Common myeloid progenitor, CD34-positive (primary cell): Measurements from ENCODE around the gene ELP6.
A peak's percentile ranks its signal among the peaks of the same experiment; 100 is the strongest.
"Not testable (repeated sequence)": the region's sequence is repeated elsewhere in the genome, so short reads cannot be mapped to it uniquely, and the experiment has no call there.

Experiments used
- CTCF ChIA-PET: fragments of 350-600 bp; sonication (Branson Sonifier 250); formaldehyde crosslinking; loops from one replicate; lab custom pipeline; 2021; ENCODE audit warnings: antibody characterized with exemption; lab: Charles Lee
- POLR2A ChIA-PET: fragments of 350-600 bp; sonication (Branson Sonifier 250); formaldehyde crosslinking; loops from one replicate; lab custom pipeline; 2021; ENCODE audit warnings: antibody characterized with exemption; lab: Charles Lee
- DNase-seq, 3 donors: peaks; one replicate each; pipeline versions ENCODE4 v3.0.0 to v3.0.0-alpha.2; 2013
- H3K27ac ChIP-seq, 2 experiments: 1 replicate in 1 of 2; 2 replicates in 1 of 2; pipeline ENCODE4 v1.7.0; 2013; ENCODE audit warnings: inconsistent platforms in 2 of 2, low read length in 2 of 2, mild to moderate bottlenecking in 2 of 2, low read depth in 1 of 2, moderate library complexity in 1 of 2; ENCODE audit not compliant: severe bottlenecking in 2 of 2, insufficient read depth in 1 of 2, poor library complexity in 1 of 2
- H3K27me3 ChIP-seq, 5 experiments: replicated peaks in 2 of 5; 1 replicate in 3 of 5; 2 replicates in 2 of 5; pipeline versions ENCODE4 v1.6.1 to v1.7.0; 2013; ENCODE audit warnings: low read length in 4 of 5, mild to moderate bottlenecking in 2 of 5, moderate library complexity in 2 of 5, inconsistent platforms in 1 of 5; ENCODE audit not compliant: insufficient read depth in 5 of 5, control insufficient read depth in 4 of 5
- H3K36me3 ChIP-seq, 4 experiments: 1 replicate in 2 of 4; 2 replicates in 2 of 4; pipeline versions ENCODE4 v1.6.1 to v1.7.0; 2013; ENCODE audit warnings: low read length in 3 of 4, control low read depth in 1 of 4, mild to moderate bottlenecking in 1 of 4; ENCODE audit not compliant: control insufficient read depth in 4 of 4, insufficient read depth in 4 of 4
- H3K4me1 ChIP-seq, 4 experiments: 1 replicate in 3 of 4; 2 replicates in 1 of 4; pipeline versions ENCODE4 v1.6.1 to v1.7.1; 2013; ENCODE audit warnings: low read length in 3 of 4, mild to moderate bottlenecking in 3 of 4, control low read depth in 1 of 4, inconsistent platforms in 1 of 4, moderate library complexity in 1 of 4; ENCODE audit not compliant: control insufficient read depth in 4 of 4, insufficient read depth in 4 of 4; ENCODE audit errors: control extremely low read depth in 1 of 4
- H3K4me3 ChIP-seq, 7 experiments: 1 replicate in 4 of 7; 2 replicates in 3 of 7; pipeline versions ENCODE4 v1.5.1 to v1.7.0; 2013; ENCODE audit warnings: mild to moderate bottlenecking in 7 of 7, low read length in 6 of 7, moderate library complexity in 6 of 7, inconsistent platforms in 2 of 7, low read depth in 2 of 7, control low read depth in 1 of 7; ENCODE audit not compliant: insufficient read depth in 4 of 7, control insufficient read depth in 1 of 7; ENCODE audit errors: extremely low read depth in 1 of 7
- H3K9me3 ChIP-seq, 5 experiments: 1 replicate in 4 of 5; 2 replicates in 1 of 5; pipeline versions ENCODE4 v1.6.1 to v1.7.1; 2013; ENCODE audit warnings: low read length in 4 of 5, mild to moderate bottlenecking in 2 of 5, inconsistent platforms in 1 of 5, low read depth in 1 of 5, moderate library complexity in 1 of 5; ENCODE audit not compliant: control insufficient read depth in 4 of 5, insufficient read depth in 2 of 5; ENCODE audit errors: control extremely low read depth in 1 of 5
- WGBS: methylation state at CpG from one replicate; pipeline ENCODE4 v1.1.5; 2013; ENCODE audit not compliant: insufficient coverage; 5-methylcytosine and 5-hydroxymethylcytosine counted together

ELP6 gene

DNA sequence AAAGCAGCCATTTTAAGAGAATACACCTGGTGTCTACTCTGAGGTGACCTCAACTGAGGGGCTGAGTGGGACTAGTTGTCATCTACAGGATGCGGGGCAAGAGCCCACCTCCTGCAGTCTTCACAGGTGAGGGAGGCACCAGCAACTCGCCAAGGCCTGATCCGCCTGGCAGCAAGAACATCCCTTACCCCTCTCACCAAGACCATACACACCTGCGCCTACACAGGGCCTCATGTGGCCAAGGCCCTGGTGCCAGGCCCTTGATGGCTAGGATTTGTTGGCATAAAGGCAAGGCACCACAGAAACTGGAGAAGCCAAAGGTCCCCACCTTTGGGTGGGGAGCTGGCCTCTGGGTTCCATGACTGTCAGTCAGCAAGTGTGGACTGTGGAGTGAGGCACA is 18.4 kb downstream of the ELP6 start:
- no peaks in the 10 kb centered on the region for H3K9me3 ChIP-seq
- no peak overlapping the region for H3K4me3 ChIP-seq
- peaks cover 18 to 47% (median 43%) of the 10 kb centered on the region in 4 experiments for H3K36me3 ChIP-seq
- no peaks in the 10 kb centered on the region for H3K4me1 ChIP-seq
- ChIA-PET CTCF (interaction anchor here (1.2 to 2.2 kb wide), 4 partner anchors 9 to 74 kb away, joined by 3 to 6 read pairs (median 5); partner anchors contain the start of gene SCAP), POLR2A (interaction anchor here (0.6 kb wide), 1 partner anchor 48 kb away, joined by 6 read pairs; no protein-coding TSS in a partner anchor)
- DNase-seq = no peak
- no peak overlapping the region for H3K27ac ChIP-seq
- WGBS = no CpG with 5 or more reads among the region's 4 CpGs
- H3K27me3 ChIP-seq = no peaks in the 10 kb centered on the region

GRCh38 chr3:47491777-47492176 is 21.7 kb downstream of the ELP6 start:
- ChIA-PET CTCF (no interaction called here), POLR2A (no interaction called here)
- H3K4me1 ChIP-seq = no peaks in the 10 kb centered on the region
- H3K9me3 ChIP-seq = no peaks in the 10 kb centered on the region
- whole genome bisulfite sequencing = 94% methylated on average over 10 of the region's 12 CpGs
- no peaks in the 10 kb centered on the region for H3K27me3 ChIP-seq
- peaks cover 14 to 29% (median 22%) of the 10 kb centered on the region in 4 experiments for H3K36me3 ChIP-seq
- no peak for DNase-seq
- no peak overlapping the region for H3K27ac ChIP-seq
- no peak overlapping the region for H3K4me3 ChIP-seq

- whole genome bisulfite sequencing = 87% methylated on average over 3 of the region's 3 CpGs
- no peaks in the 10 kb centered on the region for H3K27me3 ChIP-seq
- POLR2A ChIA-PET = no interaction called here
- CTCF ChIA-PET = interaction anchor here (0.6 kb wide), 1 partner anchor 14 kb away, joined by 3 read pairs; no protein-coding TSS in a partner anchor
- H3K9me3 ChIP-seq = no peaks in the 10 kb centered on the region
- H3K4me3 ChIP-seq = no peak overlapping the region
- no peak for DNase-seq
- H3K36me3 ChIP-seq = peaks cover 14 to 24% (median 19%) of the 10 kb centered on the region in 4 experiments
- H3K27ac ChIP-seq = no peak overlapping the region
- no peaks in the 10 kb centered on the region for H3K4me1 ChIP-seq
These were observed 22.3 kb downstream of the ELP6 start for GRCh38 chr3:47491186-47491585.

GRCh38 chr3:47487265-47487664 is 26.2 kb downstream of the ELP6 start:
- Histone ChIP-seq H3K4me3 (no peak overlapping the region), H3K9me3 (no peaks in the 10 kb centered on the region), H3K27me3 (no peaks in the 10 kb centered on the region), H3K4me1 (no peaks in the 10 kb centered on the region), H3K36me3 (peaks cover 0 to 10% (median 9%) of the 10 kb centered on the region in 4 experiments), H3K27ac (no peak overlapping the region)
- WGBS = 100% methylated on average over 1 of the region's 2 CpGs
- DNase-seq = no peak
- ChIA-PET POLR2A (no interaction called here), CTCF (interaction anchor here (1.6 kb wide), 1 partner anchor 35 kb away, joined by 4 read pairs; no protein-coding TSS in a partner anchor)

DNA sequence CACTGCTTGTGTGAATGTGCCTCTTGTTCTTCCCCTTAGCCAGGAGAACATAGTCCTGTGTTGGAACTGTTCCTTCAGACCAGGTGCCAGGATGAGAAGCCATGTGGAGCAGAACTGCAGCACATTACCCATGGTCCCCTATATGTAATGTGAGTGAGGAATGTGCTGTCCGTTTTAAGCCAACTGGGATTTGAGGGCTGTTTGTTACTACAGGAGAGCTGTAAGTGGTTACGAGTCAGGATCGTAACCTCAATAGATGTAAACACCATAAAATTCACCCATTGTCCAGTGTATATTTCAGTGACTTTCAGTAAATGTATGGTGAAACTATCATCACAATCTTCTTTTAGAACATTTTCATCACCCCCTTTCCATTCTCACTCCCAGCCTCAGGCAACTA is 27.7 kb downstream of the ELP6 start:
- WGBS = 100% methylated on average over 1 of the region's 3 CpGs
- Histone ChIP-seq H3K9me3 (no peaks in the 10 kb centered on the region), H3K27ac (no peak overlapping the region), H3K4me1 (no peaks in the 10 kb centered on the region), H3K4me3 (no peak overlapping the region), H3K36me3 (peaks cover 0 to 7% (median 5%) of the 10 kb centered on the region in 4 experiments), H3K27me3 (no peaks in the 10 kb centered on the region)
- ChIA-PET POLR2A (no interaction called here), CTCF (interaction anchor here (1.1 kb wide), 1 partner anchor 10 kb away, joined by 3 read pairs; no protein-coding TSS in a partner anchor)
- DNase-seq = no peak

DNA sequence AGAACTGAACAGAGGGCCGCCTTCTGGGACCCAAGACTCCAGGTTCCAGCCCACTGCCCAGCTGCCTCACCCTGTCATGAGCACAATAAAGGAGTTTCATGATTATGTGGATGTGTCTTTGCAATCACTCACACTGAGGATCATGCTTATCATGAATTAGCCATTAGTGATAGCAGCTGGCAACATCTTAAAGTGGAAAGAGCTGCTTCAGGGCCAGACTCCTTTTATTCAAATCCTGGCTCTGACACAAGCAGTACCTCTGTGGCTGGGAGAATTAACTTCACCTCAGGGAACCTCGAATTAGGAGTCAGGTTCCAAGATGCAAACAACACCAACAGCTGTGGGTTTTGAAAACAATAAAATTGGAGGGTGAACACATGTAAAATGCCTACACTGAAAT is 31.1 kb downstream of the ELP6 start:
- POLR2A ChIA-PET = no interaction called here
- no peak for DNase-seq

DNA sequence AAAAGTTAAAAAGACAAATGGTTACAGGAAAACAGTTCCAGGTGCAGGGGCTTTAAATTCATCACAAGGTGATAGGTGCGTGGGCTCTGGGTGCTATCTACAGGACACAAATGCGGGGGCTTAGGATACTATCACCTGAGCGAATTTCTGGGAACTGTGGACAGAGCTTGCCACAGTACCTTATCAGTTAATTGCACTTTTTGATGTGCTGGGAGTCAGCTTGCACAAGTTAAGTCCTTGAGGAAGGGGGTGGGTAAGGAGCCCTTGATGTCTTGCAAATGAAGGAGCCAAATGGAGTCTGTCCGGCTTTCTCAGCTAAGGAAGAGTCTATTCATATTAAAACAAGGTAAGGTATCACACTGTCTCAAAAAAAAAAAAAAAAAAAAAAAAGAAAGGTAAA is 31.7 kb downstream of the ELP6 start:
- peak overlapping the region in 1 of 2 experiments; percentile 43 for H3K27ac ChIP-seq
- H3K27me3 ChIP-seq, DNase-seq, H3K36me3 ChIP-seq, POLR2A ChIA-PET, H3K9me3 ChIP-seq, H3K4me3 ChIP-seq, H3K4me1 ChIP-seq: not testable (repeated sequence)
- WGBS = 100% methylated on average over 3 of the region's 4 CpGs
- CTCF ChIA-PET = interaction anchor here (0.6 to 0.7 kb wide), 2 partner anchors 19 to 60 kb away, joined by 3 read pairs; no protein-coding TSS in a partner anchor

More for the DNA sequence above, 31.1 kb downstream of the ELP6 start:
- Histone ChIP-seq H3K4me1 (peaks cover 0 to 3% (median 0%) of the 10 kb centered on the region in 4 experiments), H3K4me3 (no peak overlapping the region), H3K9me3 (no peaks in the 10 kb centered on the region), H3K36me3 (peaks cover 0 to 4% (median 3%) of the 10 kb centered on the region in 4 experiments), H3K27me3 (no peaks in the 10 kb centered on the region), H3K27ac (peak overlapping the region in 1 of 2 experiments; percentile 43)
- 67% methylated on average over 1 of the region's 2 CpGs for WGBS
- CTCF ChIA-PET = interaction anchor here (0.7 kb wide), 2 partner anchors 13 to 61 kb away, joined by 3 read pairs; no protein-coding TSS in a partner anchor
